ENCODE data around the gene LPGAT1.
A peak's percentile ranks its signal among the peaks of the same experiment; 100 is the strongest.
"Not testable (repeated sequence)": the region's sequence is repeated elsewhere in the genome, so short reads cannot be mapped to it uniquely, and the experiment has no call there.

Gene LPGAT1

DNA sequence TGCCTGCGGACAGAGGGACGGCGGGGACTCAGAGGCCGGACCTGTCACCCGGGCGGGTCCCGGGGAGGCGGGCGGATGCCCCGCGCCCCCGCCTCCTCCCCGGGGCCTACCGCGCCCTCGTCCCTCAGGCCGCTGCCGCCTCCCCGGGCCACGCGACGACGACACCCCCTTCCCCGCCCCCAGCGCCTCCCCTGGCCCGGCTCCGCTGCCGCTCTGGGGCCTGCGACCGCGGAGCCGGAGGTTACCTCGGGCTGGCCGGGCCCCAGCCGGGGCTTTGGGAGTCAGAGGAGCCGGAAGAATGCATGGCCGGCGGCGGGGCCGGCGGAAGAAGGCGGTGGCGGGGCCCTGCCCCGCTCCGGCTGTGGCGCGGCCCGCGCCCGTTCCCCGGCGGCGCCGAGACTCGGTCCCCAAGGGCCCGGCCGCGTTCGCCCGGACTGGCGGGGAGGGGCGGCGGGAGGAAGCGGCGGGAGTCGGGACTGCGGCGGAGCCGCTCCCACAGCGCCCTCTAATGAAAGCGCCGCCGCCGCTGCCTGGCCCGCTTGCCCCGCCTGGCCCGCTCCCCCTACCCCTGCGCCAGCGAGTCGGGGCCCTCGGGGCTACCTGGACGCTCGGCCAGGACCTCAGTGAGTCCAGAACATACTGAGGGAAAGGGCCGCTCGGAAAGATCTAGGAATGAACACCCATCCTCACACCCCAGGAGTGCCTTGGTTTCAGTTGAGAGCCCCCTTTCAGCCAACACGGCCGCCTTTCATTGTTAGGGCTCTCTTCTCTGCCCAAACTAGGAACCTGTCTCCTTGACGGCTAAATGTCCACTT is at the start of gene LPGAT1:
LPGAT1 (minus strand) TSS at position 436 of the 815 bp plus-strand sequence. CDS start 1,467 bp downstream, outside the sequence.
- H3K27me3 ChIP-seq (ENCODE audit: control insufficient read depth, insufficient read depth, low read length) = no peaks in the 10 kb centered on the region

GRCh38 chr1:211879475-211879874 is 48.9 kb upstream of the LPGAT1 start:
- Histone ChIP-seq H3K9me3 (ENCODE audit: control insufficient read depth, low read length) (no peaks in the 10 kb centered on the region), H3K27me3 (ENCODE audit: control insufficient read depth, insufficient read depth, low read length) (no peaks in the 10 kb centered on the region), H3K36me3 (ENCODE audit: control insufficient read depth, insufficient read depth, low read length) (no peaks in the 10 kb centered on the region), H3K4me1 (ENCODE audit: control insufficient read depth, insufficient read depth, low read length) (no peaks in the 10 kb centered on the region), H3K4me3 (ENCODE audit: low read length) (no peak overlapping the region), H3K9ac (ENCODE audit: low read length) (no peak overlapping the region)

More for the DNA sequence above, at the start of gene LPGAT1:
- Histone ChIP-seq H3K9me3 (ENCODE audit: control insufficient read depth, low read length) (no peaks in the 10 kb centered on the region), H3K4me3 (ENCODE audit: low read length) (peak within 1 kb of the TSS; percentile 34), H3K4me1 (ENCODE audit: control insufficient read depth, insufficient read depth, low read length) (no peaks in the 10 kb centered on the region), H3K36me3 (ENCODE audit: control insufficient read depth, insufficient read depth, low read length) (no peaks in the 10 kb centered on the region), H3K9ac (ENCODE audit: low read length) (peak within 1 kb of the TSS; percentile 60)

GRCh38 chr1:211876851-211877590 is 46.5 kb upstream of the LPGAT1 start:
- Histone ChIP-seq H3K27me3 (ENCODE audit: control insufficient read depth, insufficient read depth, low read length) (no peaks in the 10 kb centered on the region), H3K36me3 (ENCODE audit: control insufficient read depth, insufficient read depth, low read length) (no peaks in the 10 kb centered on the region), H3K4me1 (ENCODE audit: control insufficient read depth, insufficient read depth, low read length) (no peaks in the 10 kb centered on the region), H3K4me3 (ENCODE audit: low read length) (no peak overlapping the region), H3K9me3 (ENCODE audit: control insufficient read depth, low read length) (no peaks in the 10 kb centered on the region), H3K9ac (ENCODE audit: low read length) (no peak overlapping the region)

- no peaks in the 10 kb centered on the region for H3K27me3 ChIP-seq (ENCODE audit: control insufficient read depth, insufficient read depth, low read length)
- no peaks in the 10 kb centered on the region for H3K4me1 ChIP-seq (ENCODE audit: control insufficient read depth, insufficient read depth, low read length)
- H3K9me3 ChIP-seq (ENCODE audit: control insufficient read depth, low read length) = no peaks in the 10 kb centered on the region
- no peak overlapping the region for H3K9ac ChIP-seq (ENCODE audit: low read length)
- H3K36me3 ChIP-seq (ENCODE audit: control insufficient read depth, insufficient read depth, low read length) = no peaks in the 10 kb centered on the region
- no peak overlapping the region for H3K4me3 ChIP-seq (ENCODE audit: low read length)
These were observed 45.0 kb upstream of the LPGAT1 start for GRCh38 chr1:211875541-211875940.

DNA sequence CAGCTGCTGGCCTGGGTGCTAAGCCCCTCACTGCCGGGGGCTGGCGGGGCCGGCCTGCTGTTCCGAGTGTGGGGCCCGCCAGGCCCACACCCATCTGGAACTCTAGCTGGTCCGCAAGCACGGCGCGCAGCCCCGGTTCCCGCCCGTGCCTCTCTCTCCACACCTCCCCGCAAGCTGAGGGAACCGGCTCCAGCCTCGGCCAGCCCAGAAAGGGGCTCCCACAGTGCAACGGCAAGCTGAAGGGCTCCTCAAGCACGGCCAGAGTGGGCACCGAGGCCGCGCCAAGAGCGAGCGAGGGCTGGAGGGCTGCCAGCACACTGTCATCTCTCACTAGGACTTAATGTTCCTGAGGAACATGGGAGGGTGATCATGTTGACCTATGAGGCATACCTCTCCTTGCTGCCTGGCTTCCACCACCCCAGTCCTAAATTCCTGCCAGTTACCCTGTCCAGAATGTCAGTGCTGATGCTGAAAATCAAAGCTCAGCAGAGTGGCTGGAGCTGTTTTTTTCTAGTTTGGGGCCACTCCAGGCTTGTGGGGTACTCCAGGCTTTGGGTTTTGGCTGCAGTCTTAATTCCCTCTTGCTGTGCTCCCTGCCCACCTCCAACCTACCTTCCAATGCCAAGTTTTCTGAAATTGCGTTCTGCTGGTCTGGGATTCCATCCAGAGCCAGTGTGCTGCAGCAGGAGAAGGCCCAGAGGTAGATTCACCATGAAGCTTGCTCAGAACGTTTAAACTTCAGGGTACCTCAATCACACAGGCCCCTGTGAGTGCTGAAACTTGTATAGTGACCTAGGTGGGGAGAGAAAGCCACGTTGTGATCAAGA is 44.2 kb upstream of the LPGAT1 start:
- Histone ChIP-seq H3K4me3 (ENCODE audit: low read length) (no peak overlapping the region), H3K9ac (ENCODE audit: low read length) (no peak overlapping the region), H3K27me3 (ENCODE audit: control insufficient read depth, insufficient read depth, low read length) (no peaks in the 10 kb centered on the region), H3K36me3 (ENCODE audit: control insufficient read depth, insufficient read depth, low read length) (no peaks in the 10 kb centered on the region), H3K9me3 (ENCODE audit: control insufficient read depth, low read length) (no peaks in the 10 kb centered on the region), H3K4me1 (ENCODE audit: control insufficient read depth, insufficient read depth, low read length) (no peaks in the 10 kb centered on the region)

DNA sequence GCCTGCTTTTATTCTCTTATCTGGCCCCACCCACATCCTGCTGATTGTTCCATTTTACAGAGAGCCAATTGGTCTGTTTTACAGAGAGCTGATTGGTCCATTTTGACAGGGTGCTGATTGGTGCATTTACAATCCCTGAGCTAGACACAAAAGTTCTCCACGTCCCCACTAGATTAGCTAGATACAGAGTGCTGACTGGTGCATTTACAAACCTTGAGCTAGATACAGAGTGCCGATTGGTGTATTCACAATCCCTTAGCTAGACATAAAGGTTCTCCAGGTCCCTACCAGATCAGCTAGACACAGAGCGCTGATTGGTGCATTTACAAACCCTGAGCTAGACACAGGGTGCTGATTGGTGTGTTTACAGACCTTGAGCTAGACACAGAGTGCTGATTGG is 43.2 kb upstream of the LPGAT1 start:
- H3K27me3 ChIP-seq (ENCODE audit: control insufficient read depth, insufficient read depth, low read length); H3K4me1 ChIP-seq (ENCODE audit: control insufficient read depth, insufficient read depth, low read length); H3K9ac ChIP-seq (ENCODE audit: low read length); H3K4me3 ChIP-seq (ENCODE audit: low read length); H3K9me3 ChIP-seq (ENCODE audit: control insufficient read depth, low read length); H3K36me3 ChIP-seq (ENCODE audit: control insufficient read depth, insufficient read depth, low read length): not testable (repeated sequence)

- no peaks in the 10 kb centered on the region for H3K27me3 ChIP-seq (ENCODE audit: control insufficient read depth, insufficient read depth, low read length)
- no peak overlapping the region for H3K9ac ChIP-seq (ENCODE audit: low read length)
- no peaks in the 10 kb centered on the region for H3K4me1 ChIP-seq (ENCODE audit: control insufficient read depth, insufficient read depth, low read length)
- H3K36me3 ChIP-seq (ENCODE audit: control insufficient read depth, insufficient read depth, low read length) = no peaks in the 10 kb centered on the region
- H3K4me3 ChIP-seq (ENCODE audit: low read length) = no peak overlapping the region
- H3K9me3 ChIP-seq (ENCODE audit: control insufficient read depth, low read length) = no peaks in the 10 kb centered on the region
These were observed 39.6 kb upstream of the LPGAT1 start for GRCh38 chr1:211870156-211870555.

- no peaks in the 10 kb centered on the region for H3K9me3 ChIP-seq (ENCODE audit: control insufficient read depth, low read length)
- no peak overlapping the region for H3K9ac ChIP-seq (ENCODE audit: low read length)
These were observed 34.6 kb upstream of the LPGAT1 start for GRCh38 chr1:211865180-211865579.

DNA sequence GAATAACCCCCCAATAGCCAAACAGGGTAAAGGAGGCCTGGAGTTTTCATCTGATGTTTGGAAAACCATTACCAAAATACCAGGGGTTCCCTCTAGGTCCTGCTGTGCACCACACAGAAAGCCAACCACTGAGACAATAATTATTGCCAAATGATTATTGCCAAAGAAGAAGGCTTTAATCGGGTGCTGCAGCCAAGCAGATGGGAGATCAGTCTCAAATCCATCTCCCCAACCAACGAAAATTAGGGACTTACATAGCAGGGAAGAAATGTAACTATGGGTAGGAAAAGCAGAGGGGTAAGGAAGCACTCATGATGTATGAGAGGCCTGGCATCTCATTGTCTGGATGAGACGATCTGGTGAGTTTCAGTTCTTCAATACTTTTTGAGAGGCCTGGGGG is 28.8 kb upstream of the LPGAT1 start:
- Histone ChIP-seq H3K4me3 (ENCODE audit: low read length) (no peak overlapping the region), H3K27me3 (ENCODE audit: control insufficient read depth, insufficient read depth, low read length) (no peaks in the 10 kb centered on the region), H3K36me3 (ENCODE audit: control insufficient read depth, insufficient read depth, low read length) (no peaks in the 10 kb centered on the region), H3K4me1 (ENCODE audit: control insufficient read depth, insufficient read depth, low read length) (no peaks in the 10 kb centered on the region), H3K9me3 (ENCODE audit: control insufficient read depth, low read length) (no peaks in the 10 kb centered on the region), H3K9ac (ENCODE audit: low read length) (no peak overlapping the region)

More at GRCh38 chr1:211865180-211865579, 34.6 kb upstream of the LPGAT1 start:
- no peaks in the 10 kb centered on the region for H3K4me1 ChIP-seq (ENCODE audit: control insufficient read depth, insufficient read depth, low read length)
- no peak overlapping the region for H3K4me3 ChIP-seq (ENCODE audit: low read length)
- H3K36me3 ChIP-seq (ENCODE audit: control insufficient read depth, insufficient read depth, low read length) = no peaks in the 10 kb centered on the region
- no peaks in the 10 kb centered on the region for H3K27me3 ChIP-seq (ENCODE audit: control insufficient read depth, insufficient read depth, low read length)

GRCh38 chr1:211851174-211851573 is 20.6 kb upstream of the LPGAT1 start:
- H3K4me3 ChIP-seq (ENCODE audit: low read length) = no peak overlapping the region
- no peaks in the 10 kb centered on the region for H3K9me3 ChIP-seq (ENCODE audit: control insufficient read depth, low read length)
- H3K27me3 ChIP-seq (ENCODE audit: control insufficient read depth, insufficient read depth, low read length) = no peaks in the 10 kb centered on the region
- no peaks in the 10 kb centered on the region for H3K36me3 ChIP-seq (ENCODE audit: control insufficient read depth, insufficient read depth, low read length)
- no peaks in the 10 kb centered on the region for H3K4me1 ChIP-seq (ENCODE audit: control insufficient read depth, insufficient read depth, low read length)
- H3K9ac ChIP-seq (ENCODE audit: low read length) = no peak overlapping the region

- no peaks in the 10 kb centered on the region for H3K9me3 ChIP-seq (ENCODE audit: control insufficient read depth, low read length)
- H3K27me3 ChIP-seq (ENCODE audit: control insufficient read depth, insufficient read depth, low read length) = no peaks in the 10 kb centered on the region
- H3K36me3 ChIP-seq (ENCODE audit: control insufficient read depth, insufficient read depth, low read length) = no peaks in the 10 kb centered on the region
- no peak overlapping the region for H3K4me3 ChIP-seq (ENCODE audit: low read length)
- H3K4me1 ChIP-seq (ENCODE audit: control insufficient read depth, insufficient read depth, low read length) = no peaks in the 10 kb centered on the region
- H3K9ac ChIP-seq (ENCODE audit: low read length) = no peak overlapping the region
These were observed 13.1 kb upstream of the LPGAT1 start for GRCh38 chr1:211843507-211844298.

Measured in mucosa of stomach (tissue), 1 donor.